Memory B cell (primary cell): Measurements from ENCODE around the gene RNASE3.
"Not testable (repeated sequence)": the region's sequence is repeated elsewhere in the genome, so short reads cannot be mapped to it uniquely, and the experiment has no call there.

Experiments used
- ATAC-seq: fragments of 150-1000 bp; cut with Tn5 transposase; 2 replicates; pipeline ENCODE4 v1.10.0; 2021; ENCODE audit warnings: low read depth, mild to moderate bottlenecking, moderate library complexity
- DNase-seq, 2 donors: peaks; one replicate each; pipeline ENCODE4 v3.0.0; 2022; ENCODE audit warnings: low spot score in 2 of 2
- H3K27ac Mint-ChIP-seq: one replicate; pipeline ENCODE4 v1.8.0; 2022; ENCODE audit warnings: mild to moderate bottlenecking, moderate library complexity, mixed read lengths
- H3K27me3 Mint-ChIP-seq: one replicate; pipeline ENCODE4 v1.8.0; 2022; ENCODE audit warnings: mixed read lengths
- H3K36me3 Mint-ChIP-seq: one replicate; pipeline ENCODE4 v1.8.0; 2022; ENCODE audit warnings: mild to moderate bottlenecking, mixed read lengths
- H3K4me1 Mint-ChIP-seq: one replicate; pipeline ENCODE4 v1.8.0; 2022; ENCODE audit warnings: mixed read lengths
- H3K4me3 Mint-ChIP-seq: one replicate; pipeline ENCODE4 v1.8.0; 2022; ENCODE audit warnings: mild to moderate bottlenecking, moderate library complexity, mixed read lengths
- H3K9me3 Mint-ChIP-seq: one replicate; pipeline ENCODE4 v1.8.0; 2022; ENCODE audit warnings: mixed read lengths

Gene RNASE3

GRCh38 chr14:20891126-20891825 is at the start of gene RNASE3:
Gene RNASE3 (plus strand): TSS chr14:20891385. CDS start chr14:20891687, 302 bp downstream.
- not testable (repeated sequence) for H3K9me3 Mint-ChIP-seq, H3K4me3 Mint-ChIP-seq, H3K4me1 Mint-ChIP-seq, DNase-seq, H3K27ac Mint-ChIP-seq, H3K36me3 Mint-ChIP-seq, ATAC-seq
- peaks cover 17% of the 10 kb centered on the region for H3K27me3 Mint-ChIP-seq

GRCh38 chr14:20846560-20846959 is 44.6 kb upstream of the RNASE3 start:
- Mint-ChIP-seq H3K27me3 (peaks cover 5% of the 10 kb centered on the region), H3K4me3 (no peak overlapping the region)

GRCh38 chr14:20848316-20848954 is 42.8 kb upstream of the RNASE3 start:
- Mint-ChIP-seq H3K36me3 (no peaks in the 10 kb centered on the region), H3K27ac (no peak overlapping the region), H3K9me3 (no peaks in the 10 kb centered on the region), H3K4me1 (peaks cover 10% of the 10 kb centered on the region), H3K27me3 (peaks cover 2% of the 10 kb centered on the region), H3K4me3 (no peak overlapping the region)
- ATAC-seq, result no peak
- no peak for DNase-seq

More at GRCh38 chr14:20846560-20846959, 44.6 kb upstream of the RNASE3 start:
- peaks cover 7% of the 10 kb centered on the region for H3K4me1 Mint-ChIP-seq
- no peak overlapping the region for H3K27ac Mint-ChIP-seq
- no peaks in the 10 kb centered on the region for H3K36me3 Mint-ChIP-seq
- DNase-seq, result no peak
- ATAC-seq, result no peak
- no peaks in the 10 kb centered on the region for H3K9me3 Mint-ChIP-seq

- Mint-ChIP-seq H3K27ac (no peak overlapping the region), H3K27me3 (peaks cover 2% of the 10 kb centered on the region), H3K9me3 (no peaks in the 10 kb centered on the region), H3K36me3 (no peaks in the 10 kb centered on the region), H3K4me3 (no peak overlapping the region), H3K4me1 (peaks cover 10% of the 10 kb centered on the region)
- DNase-seq (no peak), ATAC-seq (no peak)
Measured at GRCh38 chr14:20848955-20849570, 42.1 kb upstream of the RNASE3 start.

- no peaks in the 10 kb centered on the region for H3K9me3 Mint-ChIP-seq
- ATAC-seq (no peak), DNase-seq (no peak)
- no peak overlapping the region for H3K27ac Mint-ChIP-seq
- H3K4me3 Mint-ChIP-seq, result no peak overlapping the region
- peaks cover 10% of the 10 kb centered on the region for H3K4me1 Mint-ChIP-seq
- H3K36me3 Mint-ChIP-seq, result no peaks in the 10 kb centered on the region
- peaks cover 1% of the 10 kb centered on the region for H3K27me3 Mint-ChIP-seq
Measured at GRCh38 chr14:20853042-20853441, 38.1 kb upstream of the RNASE3 start.

GRCh38 chr14:20855652-20856291 is 35.4 kb upstream of the RNASE3 start:
- no peaks in the 10 kb centered on the region for H3K9me3 Mint-ChIP-seq
- DNase-seq (peak; percentile 58 to 71), ATAC-seq (peak; percentile 98)
- peaks cover 10% of the 10 kb centered on the region for H3K4me1 Mint-ChIP-seq
- H3K27me3 Mint-ChIP-seq, result peaks cover 4% of the 10 kb centered on the region
- H3K27ac Mint-ChIP-seq, result no peak overlapping the region
- no peaks in the 10 kb centered on the region for H3K36me3 Mint-ChIP-seq
- no peak overlapping the region for H3K4me3 Mint-ChIP-seq

GRCh38 chr14:20857207-20857606 is 34.0 kb upstream of the RNASE3 start:
- Mint-ChIP-seq H3K9me3 (no peaks in the 10 kb centered on the region), H3K4me1 (peaks cover 10% of the 10 kb centered on the region), H3K27ac (no peak overlapping the region), H3K4me3 (no peak overlapping the region), H3K36me3 (peaks cover 4% of the 10 kb centered on the region), H3K27me3 (peaks cover 14% of the 10 kb centered on the region)
- ATAC-seq (no peak), DNase-seq (no peak)

GRCh38 chr14:20857630-20858261 is 33.4 kb upstream of the RNASE3 start:
- Mint-ChIP-seq H3K27me3 (peaks cover 14% of the 10 kb centered on the region), H3K9me3 (no peaks in the 10 kb centered on the region), H3K4me1 (peaks cover 10% of the 10 kb centered on the region), H3K36me3 (peaks cover 4% of the 10 kb centered on the region), H3K4me3 (no peak overlapping the region), H3K27ac (no peak overlapping the region)
- peak; percentile 46 for ATAC-seq
- peak; percentile 65 to 68 for DNase-seq

GRCh38 chr14:20866194-20866593 is 25.0 kb upstream of the RNASE3 start:
- Mint-ChIP-seq H3K27me3 (peaks cover 18% of the 10 kb centered on the region), H3K27ac (no peak overlapping the region)
- no peak for DNase-seq

GRCh38 chr14:20866963-20867362 is 24.2 kb upstream of the RNASE3 start:
- Mint-ChIP-seq H3K4me1 (peaks cover 3% of the 10 kb centered on the region), H3K4me3 (no peak overlapping the region), H3K9me3 (no peaks in the 10 kb centered on the region), H3K36me3 (no peaks in the 10 kb centered on the region), H3K27me3 (peaks cover 14% of the 10 kb centered on the region), H3K27ac (no peak overlapping the region)
- ATAC-seq (no peak), DNase-seq (peak in 1 of 2 donors; percentile 14)

More at GRCh38 chr14:20866194-20866593, 25.0 kb upstream of the RNASE3 start:
- Mint-ChIP-seq H3K9me3 (no peaks in the 10 kb centered on the region), H3K4me1 (peaks cover 3% of the 10 kb centered on the region), H3K36me3 (peaks cover 4% of the 10 kb centered on the region), H3K4me3 (no peak overlapping the region)
- no peak for ATAC-seq

GRCh38 chr14:20873370-20874177 is 17.6 kb upstream of the RNASE3 start:
- Mint-ChIP-seq H3K27ac (peak overlapping the region; percentile 35), H3K4me1 (peaks cover 9% of the 10 kb centered on the region), H3K9me3 (peaks cover 2% of the 10 kb centered on the region), H3K27me3 (peaks cover 9% of the 10 kb centered on the region), H3K36me3 (no peaks in the 10 kb centered on the region), H3K4me3 (peak overlapping the region; percentile 21)
- DNase-seq (peak; percentile 66 to 71), ATAC-seq (peak; percentile 80)

- Mint-ChIP-seq H3K27me3 (peaks cover 2% of the 10 kb centered on the region), H3K27ac (no peak overlapping the region), H3K36me3 (no peaks in the 10 kb centered on the region), H3K9me3 (peaks cover 2% of the 10 kb centered on the region), H3K4me3 (no peak overlapping the region), H3K4me1 (peaks cover 19% of the 10 kb centered on the region)
- DNase-seq (no peak), ATAC-seq (no peak)
Measured at GRCh38 chr14:20877016-20877415, 14.2 kb upstream of the RNASE3 start.

GRCh38 chr14:20878695-20879094 is 12.5 kb upstream of the RNASE3 start:
- Mint-ChIP-seq H3K36me3 (no peaks in the 10 kb centered on the region), H3K27me3 (peaks cover 2% of the 10 kb centered on the region), H3K4me3 (no peak overlapping the region), H3K27ac (no peak overlapping the region), H3K4me1 (peaks cover 16% of the 10 kb centered on the region), H3K9me3 (peaks cover 2% of the 10 kb centered on the region)
- DNase-seq (no peak), ATAC-seq (no peak)
